Prostate gland (tissue), 2 donors: ENCODE measurements around the gene PKP3.
A peak's percentile ranks its signal among the peaks of the same experiment; 100 is the strongest.

ENCODE experiments used
- POLR2AphosphoS5 ChIP-seq: sonication (generic); formaldehyde crosslinking; IDR thresholded peaks from one replicate; pipeline ENCODE4 v1.6.1; 2017; ENCODE audit warnings: antibody characterized with exemption
- TF ChIP-seq, protein P1 (sequence below), 4 experiments: fragments of 200-600 bp in 2 of 4; fragments of 450-650 bp in 2 of 4; sonication (generic) in 2 of 4; IDR thresholded peaks; 1 replicate in 3 of 4; 2 replicates in 1 of 4; pipeline ENCODE4 v1.5.1; 2016 to 2019; ENCODE audit warnings: antibody characterized with exemption in 4 of 4, mild to moderate bottlenecking in 2 of 4, moderate library complexity in 2 of 4

DNA sequence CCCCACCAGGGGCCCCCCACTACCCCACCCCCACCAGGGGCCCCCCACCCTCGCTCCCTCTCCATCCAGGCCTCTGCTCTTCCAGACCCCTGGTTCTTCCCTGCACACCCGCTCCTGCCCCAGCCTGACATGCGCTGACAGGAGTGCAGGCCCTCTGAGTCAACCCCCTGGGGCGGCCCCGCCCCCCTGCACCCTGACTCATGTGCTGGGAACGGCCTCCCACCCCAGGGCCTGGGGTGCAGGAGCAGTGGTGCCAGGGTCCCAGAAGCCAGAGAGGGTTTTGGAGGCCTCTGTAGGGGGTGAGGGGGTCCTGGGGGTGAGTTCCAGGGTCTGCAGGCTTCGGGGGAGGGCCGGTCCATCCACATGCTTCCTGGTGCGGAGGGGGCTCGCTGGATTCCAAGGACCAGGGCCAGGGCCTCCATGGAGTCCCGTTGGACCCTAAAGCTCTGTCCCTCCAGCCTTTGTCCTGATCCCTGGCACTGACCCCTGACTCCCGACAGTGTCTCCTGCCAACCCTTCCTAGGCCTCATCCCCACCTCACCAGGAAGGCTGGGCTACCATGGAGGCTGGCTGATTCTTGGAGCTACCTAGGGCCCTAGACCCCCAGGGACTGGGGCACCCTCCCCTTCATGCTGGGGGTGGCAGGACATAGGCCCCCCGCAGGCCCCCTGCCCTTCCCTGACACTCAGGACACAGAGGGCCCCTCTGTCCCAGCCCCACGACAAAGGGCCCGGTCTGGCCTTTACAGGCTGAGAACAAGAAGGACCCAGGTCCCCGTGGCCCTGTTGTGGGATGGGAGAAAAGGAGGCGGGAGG, 583 bp upstream of the PKP3 start:
- TF ChIP-seq, protein P1, sequence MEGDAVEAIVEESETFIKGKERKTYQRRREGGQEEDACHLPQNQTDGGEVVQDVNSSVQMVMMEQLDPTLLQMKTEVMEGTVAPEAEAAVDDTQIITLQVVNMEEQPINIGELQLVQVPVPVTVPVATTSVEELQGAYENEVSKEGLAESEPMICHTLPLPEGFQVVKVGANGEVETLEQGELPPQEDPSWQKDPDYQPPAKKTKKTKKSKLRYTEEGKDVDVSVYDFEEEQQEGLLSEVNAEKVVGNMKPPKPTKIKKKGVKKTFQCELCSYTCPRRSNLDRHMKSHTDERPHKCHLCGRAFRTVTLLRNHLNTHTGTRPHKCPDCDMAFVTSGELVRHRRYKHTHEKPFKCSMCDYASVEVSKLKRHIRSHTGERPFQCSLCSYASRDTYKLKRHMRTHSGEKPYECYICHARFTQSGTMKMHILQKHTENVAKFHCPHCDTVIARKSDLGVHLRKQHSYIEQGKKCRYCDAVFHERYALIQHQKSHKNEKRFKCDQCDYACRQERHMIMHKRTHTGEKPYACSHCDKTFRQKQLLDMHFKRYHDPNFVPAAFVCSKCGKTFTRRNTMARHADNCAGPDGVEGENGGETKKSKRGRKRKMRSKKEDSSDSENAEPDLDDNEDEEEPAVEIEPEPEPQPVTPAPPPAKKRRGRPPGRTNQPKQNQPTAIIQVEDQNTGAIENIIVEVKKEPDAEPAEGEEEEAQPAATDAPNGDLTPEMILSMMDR (IDR thresholded peaks at IDR 0.05), result no peak
- TF ChIP-seq POLR2AphosphoS5, result peak; percentile 45
